Measurements from ENCODE around the gene SRRM3.

GRCh38 chr7:76316984-76317781, 115.5 kb downstream of the SRRM3 start:
- no peak for TF ChIP-seq EZH2 (IDR thresholded peaks at IDR 0.05; ENCODE audit: insufficient read depth, poor library complexity, severe bottlenecking)
- no peak for TF ChIP-seq EZH2phosphoT487 (IDR thresholded peaks at IDR 0.05; ENCODE audit: insufficient read depth, low read depth)
